Ectodermal cell (in vitro differentiated cells): ENCODE data around the gene RAD51B.

Experiments used
- H3K27ac ChIP-seq: 2 replicates; pipeline ENCODE4 v1.7.0; 2013; ENCODE audit warnings: mild to moderate bottlenecking, low read depth, low read length; ENCODE audit not compliant: insufficient read depth, poor library complexity, severe bottlenecking
- H3K27me3 ChIP-seq: 2 replicates; pipeline ENCODE4 v1.7.0; 2013; ENCODE audit warnings: mild to moderate bottlenecking, low read length; ENCODE audit not compliant: insufficient read depth, control insufficient read depth, poor library complexity, severe bottlenecking
- H3K36me3 ChIP-seq: one replicate; pipeline ENCODE4 v1.7.0; 2013; ENCODE audit warnings: low read length; ENCODE audit not compliant: control insufficient read depth, insufficient read depth
- H3K4me1 ChIP-seq: one replicate; pipeline ENCODE4 v1.7.0; 2013; ENCODE audit warnings: low read length; ENCODE audit not compliant: control insufficient read depth, insufficient read depth
- H3K4me3 ChIP-seq: 2 replicates; pipeline ENCODE4 v1.7.0; 2013; ENCODE audit warnings: low read depth, low read length, control low read depth; ENCODE audit not compliant: insufficient read depth
- H3K9me3 ChIP-seq: 2 replicates; pipeline ENCODE4 v1.7.0; 2013; ENCODE audit warnings: mild to moderate bottlenecking, low read length, moderate library complexity; ENCODE audit not compliant: control insufficient read depth
- WGBS, 2 experiments: methylation state at CpG; one replicate each; pipeline ENCODE4 v1.1.7; 2013; ENCODE audit warnings: missing lambda C conversion rate in 2 of 2; 5-methylcytosine and 5-hydroxymethylcytosine counted together

The RAD51B gene

DNA sequence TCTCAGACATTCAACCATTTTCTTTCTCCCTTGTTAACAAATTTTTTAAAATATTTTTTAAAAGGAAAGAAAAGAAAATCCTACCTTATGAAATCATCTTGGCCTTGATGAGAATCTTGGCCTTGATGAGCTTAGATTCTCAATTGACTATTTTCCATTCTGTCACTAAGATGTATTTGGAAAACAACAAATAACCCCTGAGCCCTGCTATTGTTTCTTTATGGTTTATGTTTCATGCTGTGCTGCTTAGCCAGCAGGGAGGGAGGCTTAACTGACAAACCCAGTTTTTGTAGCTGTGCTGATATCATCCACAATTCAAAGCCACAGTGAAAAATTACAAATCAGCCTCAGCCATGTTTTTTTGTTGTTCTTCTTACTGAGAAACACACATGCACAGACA lies 404.1 kb downstream of the RAD51B start:
- H3K27ac ChIP-seq, result no peak overlapping the region
- no peaks in the 10 kb centered on the region for H3K36me3 ChIP-seq
- H3K27me3 ChIP-seq, result no peaks in the 10 kb centered on the region
- no peaks in the 10 kb centered on the region for H3K9me3 ChIP-seq
- no peak overlapping the region for H3K4me3 ChIP-seq
- H3K4me1 ChIP-seq, result peaks cover 5% of the 10 kb centered on the region

GRCh38 chr14:68225321-68225720 lies 405.7 kb downstream of the RAD51B start:
- Histone ChIP-seq H3K9me3 (no peaks in the 10 kb centered on the region), H3K27ac (no peak overlapping the region), H3K36me3 (no peaks in the 10 kb centered on the region), H3K4me3 (no peak overlapping the region), H3K27me3 (no peaks in the 10 kb centered on the region), H3K4me1 (peaks cover 6% of the 10 kb centered on the region)
- 91 to 94% methylated on average over 2 of the region's 2 CpGs for WGBS, 2 experiments

DNA sequence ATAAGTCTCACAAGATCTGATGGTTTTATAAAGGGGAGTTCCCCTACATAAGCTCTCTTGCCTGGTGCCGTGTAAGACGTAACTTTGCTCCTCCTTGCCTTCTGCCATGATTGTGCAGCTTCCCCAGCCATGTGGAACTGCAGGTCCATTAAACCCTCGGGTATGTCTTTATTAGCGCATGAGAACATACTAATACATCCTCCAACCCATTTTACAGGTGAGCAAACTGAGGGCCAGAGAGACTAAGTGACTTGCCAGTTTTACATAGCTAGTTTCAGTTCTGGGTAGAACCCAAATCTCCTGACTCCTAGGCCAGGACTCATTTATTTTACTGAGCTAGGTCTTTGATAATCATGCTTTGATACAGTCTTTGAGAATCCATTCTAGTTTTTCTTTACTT lies 406.9 kb downstream of the RAD51B start:
- Histone ChIP-seq H3K36me3 (no peaks in the 10 kb centered on the region), H3K27me3 (no peaks in the 10 kb centered on the region), H3K4me3 (no peak overlapping the region), H3K4me1 (peaks cover 15% of the 10 kb centered on the region), H3K9me3 (no peaks in the 10 kb centered on the region), H3K27ac (no peak overlapping the region)
- WGBS, 2 experiments, result 97 to 98% methylated on average over 4 of the region's 4 CpGs

- 95 to 100% methylated on average over 3 of the region's 3 CpGs for WGBS, 2 experiments
- Histone ChIP-seq H3K4me3 (no peak overlapping the region), H3K36me3 (no peaks in the 10 kb centered on the region), H3K4me1 (peaks cover 18% of the 10 kb centered on the region), H3K9me3 (no peaks in the 10 kb centered on the region), H3K27me3 (no peaks in the 10 kb centered on the region), H3K27ac (no peak overlapping the region)
Measured at GRCh38 chr14:68228656-68229055, 409.1 kb downstream of the RAD51B start.

DNA sequence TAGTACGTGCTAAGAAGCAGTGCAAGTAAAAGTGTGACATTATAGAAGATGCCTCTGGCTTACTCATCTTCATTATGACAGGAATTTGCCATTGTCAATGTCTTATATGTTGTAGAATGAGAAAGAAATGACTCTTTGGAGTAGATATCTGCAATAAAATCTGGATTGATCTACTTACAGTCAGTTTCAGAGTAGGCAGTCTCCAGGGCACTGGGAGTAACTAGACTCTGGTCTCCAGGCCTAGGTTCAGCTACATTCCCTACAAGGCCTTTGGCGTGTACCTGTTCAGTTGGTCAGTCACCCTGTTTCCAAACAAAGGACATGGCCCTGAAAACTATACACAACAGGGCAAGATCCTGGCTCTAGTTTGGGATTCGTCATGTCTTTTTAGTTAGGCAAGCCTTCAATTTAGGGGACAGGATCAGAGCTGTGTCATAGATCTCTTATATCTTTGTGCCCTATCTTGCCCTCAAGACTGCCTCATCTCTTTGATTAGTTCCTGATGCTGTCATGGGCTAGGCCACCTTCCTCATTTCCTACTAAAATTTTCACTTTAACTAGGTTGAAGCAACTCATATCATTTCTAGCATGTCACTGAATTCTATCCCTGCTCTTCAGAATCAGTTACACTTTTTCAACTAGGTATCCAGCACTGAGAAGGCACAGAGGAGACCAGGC lies 410.0 kb downstream of the RAD51B start:
- H3K4me1 ChIP-seq, result peaks cover 14% of the 10 kb centered on the region
- H3K27ac ChIP-seq, result no peak overlapping the region
- WGBS, 2 experiments, result 95 to 97% methylated on average over 3 of the region's 3 CpGs
- H3K4me3 ChIP-seq, result no peak overlapping the region
- H3K9me3 ChIP-seq, result no peaks in the 10 kb centered on the region
- H3K27me3 ChIP-seq, result no peaks in the 10 kb centered on the region
- H3K36me3 ChIP-seq, result no peaks in the 10 kb centered on the region

- WGBS, 2 experiments, result 90 to 91% methylated on average over 3 of the region's 3 CpGs
- H3K4me1 ChIP-seq, result peaks cover 14% of the 10 kb centered on the region
- H3K9me3 ChIP-seq, result no peaks in the 10 kb centered on the region
- no peak overlapping the region for H3K27ac ChIP-seq
- no peak overlapping the region for H3K4me3 ChIP-seq
- H3K27me3 ChIP-seq, result no peaks in the 10 kb centered on the region
- H3K36me3 ChIP-seq, result no peaks in the 10 kb centered on the region
Measured at GRCh38 chr14:68230202-68230949, 410.8 kb downstream of the RAD51B start.

DNA sequence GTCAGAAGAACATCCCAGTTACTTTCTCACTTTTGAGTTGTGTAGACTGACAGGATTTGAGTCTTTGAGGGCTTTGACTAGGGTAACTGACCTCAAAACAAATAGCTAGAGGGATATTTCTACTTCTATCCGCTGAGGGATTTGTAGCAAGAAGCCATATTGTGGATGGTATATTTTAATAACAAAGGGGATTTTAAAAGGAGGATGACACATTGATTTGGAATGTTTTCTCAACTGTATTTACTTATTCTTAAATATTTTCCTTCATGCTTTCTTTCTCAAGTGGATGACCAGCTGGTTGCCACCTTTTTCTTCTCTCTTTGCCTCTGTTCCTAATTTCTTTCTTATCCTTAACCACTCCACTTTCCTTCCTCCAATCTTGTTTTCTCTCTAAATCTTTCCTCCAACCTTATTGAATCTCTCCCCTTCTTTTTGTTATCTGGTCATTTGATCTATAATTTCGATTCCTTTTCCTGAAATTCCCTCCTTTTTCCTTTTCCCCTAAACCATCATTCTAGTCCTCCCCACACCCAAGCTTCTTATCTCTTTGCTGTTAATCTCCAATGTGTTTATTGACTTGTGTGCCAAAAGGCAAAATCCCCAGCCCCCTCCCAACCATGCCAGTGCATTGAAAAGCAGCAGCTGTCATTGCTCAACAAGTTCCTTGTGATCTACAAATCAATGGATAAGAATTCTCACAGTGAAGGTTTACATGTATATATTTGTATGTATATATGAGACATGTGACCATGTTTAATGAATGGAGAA lies 411.6 kb downstream of the RAD51B start:
- 33 to 36% methylated on average over 2 of the region's 2 CpGs for WGBS, 2 experiments
- H3K27me3 ChIP-seq, result no peaks in the 10 kb centered on the region
- H3K4me1 ChIP-seq, result peaks cover 14% of the 10 kb centered on the region
- H3K36me3 ChIP-seq, result no peaks in the 10 kb centered on the region
- no peaks in the 10 kb centered on the region for H3K9me3 ChIP-seq
- no peak overlapping the region for H3K27ac ChIP-seq
- no peak overlapping the region for H3K4me3 ChIP-seq

- WGBS, 2 experiments, result 100% methylated on average over 1 of the region's 1 CpG; no CpG with 5 or more reads in 1 of the 2 experiments
- peaks cover 14% of the 10 kb centered on the region for H3K4me1 ChIP-seq
- no peak overlapping the region for H3K27ac ChIP-seq
- no peaks in the 10 kb centered on the region for H3K27me3 ChIP-seq
- no peaks in the 10 kb centered on the region for H3K9me3 ChIP-seq
- H3K36me3 ChIP-seq, result no peaks in the 10 kb centered on the region
- no peak overlapping the region for H3K4me3 ChIP-seq
Measured at GRCh38 chr14:68231898-68232297, 412.3 kb downstream of the RAD51B start.

GRCh38 chr14:68232300-68233055 lies 412.9 kb downstream of the RAD51B start:
- Histone ChIP-seq H3K4me1 (peaks cover 14% of the 10 kb centered on the region), H3K27me3 (no peaks in the 10 kb centered on the region), H3K4me3 (no peak overlapping the region), H3K36me3 (no peaks in the 10 kb centered on the region), H3K27ac (no peak overlapping the region), H3K9me3 (no peaks in the 10 kb centered on the region)
- 94% methylated on average over 2 of the region's 2 CpGs for WGBS, 2 experiments
